Activated CD8-positive, alpha-beta memory T cell treated with anti-CD3 and anti-CD28 coated beads for 24 hours (primary cell): Measurements from ENCODE around the gene LBH.
A peak's percentile ranks its signal among the peaks of the same experiment; 100 is the strongest.

Experiments
- DNase-seq: peaks from one replicate; pipeline ENCODE4 v3.0.0-alpha.2; 2020

The LBH gene

DNA sequence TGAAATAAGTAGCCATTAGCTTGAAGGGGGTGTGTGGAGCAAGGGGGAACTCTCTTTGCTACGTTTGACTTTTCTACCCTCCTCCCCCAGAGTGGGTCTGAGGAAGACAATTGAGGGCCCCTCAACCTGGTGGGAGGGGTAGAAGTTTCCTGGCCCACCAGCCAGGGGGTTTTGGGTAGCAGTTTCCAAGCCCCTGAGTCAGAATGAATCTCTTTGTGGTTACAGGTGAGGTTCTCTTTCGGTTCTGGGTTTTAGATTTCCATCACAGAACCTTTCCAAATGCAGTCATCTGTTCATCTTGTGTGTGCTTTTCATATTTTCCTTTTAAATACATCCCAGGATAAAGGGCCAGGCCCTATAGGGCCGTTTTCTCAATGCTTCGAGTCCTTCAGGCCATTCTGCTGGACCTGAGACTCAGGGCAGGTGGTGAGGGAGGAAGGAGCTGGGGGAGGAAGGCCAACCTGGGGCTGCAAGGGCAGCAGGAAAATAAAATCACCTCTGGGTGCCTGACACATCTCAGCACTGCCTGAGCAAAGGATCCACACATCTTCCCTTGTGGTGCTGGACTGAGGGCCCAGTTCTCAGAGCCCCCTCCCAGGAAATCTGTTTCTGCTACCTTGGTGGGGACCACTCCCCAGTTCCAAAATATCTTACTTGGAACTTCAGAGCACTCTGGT, 4.7 kb downstream of the LBH start:
- peak; percentile 82 for DNase-seq

DNA sequence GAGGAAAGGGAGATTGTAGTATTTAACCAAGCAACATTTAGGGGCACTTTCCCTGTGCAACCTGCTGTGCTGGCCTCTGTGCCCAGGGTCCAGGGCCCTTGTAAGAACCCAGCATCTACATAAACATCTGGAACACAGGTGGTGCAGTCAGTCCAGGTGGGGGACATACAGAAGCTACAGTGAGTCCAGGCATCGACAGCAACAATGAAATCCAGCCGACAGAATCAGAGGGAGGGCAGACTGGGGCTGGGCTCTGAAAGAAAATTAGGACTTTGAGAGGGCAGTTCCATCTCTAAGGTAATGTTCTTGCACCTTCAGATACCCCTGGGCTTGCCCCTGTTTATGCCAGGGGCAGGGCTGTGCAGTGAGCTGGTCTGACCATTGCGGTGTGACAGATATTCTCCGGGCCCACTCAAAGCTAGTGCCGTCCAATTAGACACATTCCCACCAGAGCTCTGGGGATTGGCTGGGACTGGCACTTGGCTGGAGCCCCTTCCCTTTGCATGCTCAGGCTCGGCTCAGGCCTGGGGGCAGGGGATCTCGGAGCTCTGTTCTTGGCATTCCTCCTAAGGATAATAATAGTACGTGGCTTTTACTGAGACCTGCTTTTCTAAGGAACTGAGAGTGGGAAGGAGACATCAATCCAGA, 5.4 kb downstream of the LBH start:
- DNase-seq, result peak; percentile 61

DNA sequence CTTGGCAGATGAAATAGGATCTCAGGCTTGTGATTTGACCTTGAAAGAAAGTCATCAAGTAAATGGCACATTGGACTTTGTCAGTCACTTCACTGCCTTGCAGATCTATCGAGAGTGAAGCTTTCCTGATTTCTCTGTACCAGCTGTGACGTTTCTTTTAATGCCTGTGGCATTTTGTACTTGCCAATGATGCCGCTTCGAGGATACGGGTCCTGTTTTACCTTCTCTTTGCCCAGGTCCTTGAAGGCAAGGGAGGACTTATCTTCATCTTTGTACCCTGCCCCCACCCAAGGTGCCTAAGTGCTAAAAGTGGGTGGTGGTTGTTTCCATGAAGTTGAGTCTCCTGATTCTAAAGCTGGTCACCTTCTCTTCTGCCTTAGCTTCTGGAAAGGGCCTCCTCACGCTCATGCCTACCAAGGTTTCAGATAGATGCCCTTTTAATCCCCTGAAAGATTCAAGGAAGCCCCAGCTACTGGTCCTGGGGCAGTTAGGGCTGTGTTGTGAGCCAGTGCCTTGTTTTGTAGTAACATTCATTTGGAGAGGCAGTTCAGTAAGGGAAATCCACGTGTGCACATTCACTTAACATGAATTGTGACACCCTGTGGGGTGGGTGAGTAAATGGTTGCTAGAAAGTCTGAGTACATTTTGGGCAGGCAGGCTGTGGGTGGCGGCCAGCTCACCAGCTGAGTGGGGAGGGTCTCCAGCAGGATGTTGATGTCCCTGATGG, 6.1 kb downstream of the LBH start:
- peak; percentile 74 for DNase-seq

DNA sequence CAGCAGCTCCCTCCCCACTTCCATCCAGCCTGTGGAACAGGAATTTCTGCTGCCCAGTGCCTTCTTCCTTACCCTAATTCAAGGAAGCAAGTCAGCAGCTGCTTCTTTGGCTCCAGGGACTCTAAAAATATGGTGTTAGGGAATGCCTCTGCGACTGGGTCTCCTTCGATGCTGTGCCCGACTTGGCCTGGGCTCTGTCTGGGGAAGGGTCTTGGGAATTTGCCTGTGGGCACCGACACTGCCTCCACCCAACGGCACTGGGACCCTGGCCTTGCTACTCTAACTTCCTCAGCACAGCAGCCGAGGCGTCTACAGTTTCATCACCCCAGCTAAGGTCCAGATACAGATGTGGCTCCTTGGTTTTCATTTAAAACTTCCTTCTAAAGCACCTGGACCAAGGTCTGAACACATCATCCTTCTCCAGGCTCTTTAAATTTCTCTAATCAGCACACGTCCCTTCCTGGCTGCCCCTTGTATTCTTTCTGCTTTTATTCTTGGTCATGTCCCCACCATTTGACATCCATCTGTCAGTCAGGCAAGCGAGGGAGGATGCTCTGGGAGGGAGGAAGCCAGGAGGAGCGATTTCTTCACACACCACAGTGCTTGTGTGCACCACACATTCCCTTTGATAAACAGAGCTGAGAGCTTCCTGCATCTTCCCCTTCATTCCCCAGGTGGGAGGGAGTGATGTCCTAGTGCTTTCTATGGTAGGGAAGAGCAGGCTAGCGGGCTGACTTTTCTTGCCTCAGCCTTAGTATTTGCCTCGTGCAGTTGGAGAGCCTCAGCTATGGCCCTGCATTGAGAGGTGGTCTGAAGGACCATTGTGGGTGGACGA, 6.8 kb downstream of the LBH start:
- peak; percentile 64 for DNase-seq

DNA sequence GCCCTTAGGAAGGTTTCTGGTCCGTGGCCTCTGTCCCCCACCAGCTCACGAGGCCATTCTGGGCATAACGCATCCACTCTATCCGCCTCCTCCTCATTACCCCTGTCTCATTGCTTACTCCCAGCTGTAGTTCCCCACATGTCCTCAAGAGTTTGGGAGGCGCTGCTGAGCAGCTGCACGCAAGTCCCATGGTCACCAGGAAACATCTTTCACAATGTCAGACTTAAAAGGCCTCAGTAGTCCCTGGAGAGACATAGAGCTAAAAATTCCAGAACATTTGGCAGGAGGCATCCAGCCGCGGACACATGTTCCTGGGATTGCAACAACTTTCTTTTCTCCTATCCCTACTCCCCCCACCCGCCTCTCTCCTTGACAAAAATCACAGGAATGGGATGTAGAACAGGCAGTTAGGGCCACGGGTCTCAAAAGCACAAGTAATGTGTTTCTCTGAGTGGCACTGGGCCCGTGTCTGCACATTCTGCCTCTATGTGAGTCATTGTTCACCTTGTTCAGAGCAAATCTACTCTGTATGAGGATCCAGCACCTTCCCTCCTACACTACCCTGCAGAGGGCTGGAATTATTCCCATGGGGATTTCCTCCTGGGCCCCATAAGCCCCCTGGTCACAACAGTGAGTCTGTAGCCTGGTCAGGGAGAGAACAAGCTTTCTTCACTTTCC, 8.1 kb downstream of the LBH start:
- peak; percentile 87 for DNase-seq

DNA sequence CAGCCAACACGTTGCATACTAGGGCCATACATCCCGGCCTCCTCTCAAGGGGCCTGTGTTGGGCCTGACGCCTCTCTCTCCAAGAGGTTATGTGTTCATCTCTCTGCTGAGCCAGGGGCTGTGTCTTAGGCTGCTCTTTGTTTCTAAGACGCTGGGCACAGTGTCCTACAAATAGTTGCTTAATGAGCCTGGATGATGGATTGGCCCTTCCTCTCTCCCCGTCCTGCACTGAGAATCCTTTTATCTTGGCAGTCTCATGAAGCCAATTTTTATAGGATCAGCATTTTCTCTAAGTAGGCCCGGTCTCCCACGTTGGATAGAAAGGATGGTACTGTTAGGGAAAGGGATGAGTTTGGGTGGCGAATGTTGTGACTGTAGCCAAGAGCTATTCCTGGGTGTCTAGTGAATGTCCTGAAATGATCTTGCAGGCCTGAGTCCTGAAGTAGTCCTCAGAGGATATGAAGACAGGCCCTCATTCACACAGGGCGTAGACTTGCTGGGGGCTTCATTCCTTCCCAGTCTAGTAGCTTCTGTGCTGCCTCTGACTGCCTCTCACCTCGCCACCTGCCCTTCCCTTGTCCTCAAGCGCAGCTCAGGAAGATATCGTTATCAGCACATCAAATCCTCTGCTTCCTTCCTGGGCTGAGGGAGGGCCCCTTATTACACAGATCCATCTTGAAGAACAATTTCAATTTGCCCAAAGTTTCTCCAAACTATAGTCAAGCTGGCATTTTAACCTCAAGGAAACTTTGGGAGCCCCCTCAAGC, 8.8 kb downstream of the LBH start:
- DNase-seq, result peak; percentile 70

DNA sequence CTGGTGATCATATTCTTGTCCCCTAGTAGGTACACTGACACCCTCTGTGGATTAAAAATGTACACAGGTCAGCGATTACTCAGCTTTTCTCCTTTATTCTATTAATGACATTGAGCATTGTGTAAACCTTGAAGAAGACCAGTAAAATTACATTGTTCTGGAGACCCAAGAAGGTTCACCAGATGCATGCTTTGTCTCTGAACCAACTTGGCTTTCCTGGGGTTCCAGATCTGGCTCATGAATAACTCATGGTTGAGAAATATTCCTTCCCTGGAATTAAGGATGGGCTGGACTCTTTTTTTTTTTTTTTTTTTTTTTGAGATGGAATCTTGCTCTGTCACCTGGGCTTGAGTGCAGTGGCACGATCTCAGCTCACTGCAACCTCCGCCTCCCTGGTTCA, 11.9 kb downstream of the LBH start:
- no peak for DNase-seq

DNA sequence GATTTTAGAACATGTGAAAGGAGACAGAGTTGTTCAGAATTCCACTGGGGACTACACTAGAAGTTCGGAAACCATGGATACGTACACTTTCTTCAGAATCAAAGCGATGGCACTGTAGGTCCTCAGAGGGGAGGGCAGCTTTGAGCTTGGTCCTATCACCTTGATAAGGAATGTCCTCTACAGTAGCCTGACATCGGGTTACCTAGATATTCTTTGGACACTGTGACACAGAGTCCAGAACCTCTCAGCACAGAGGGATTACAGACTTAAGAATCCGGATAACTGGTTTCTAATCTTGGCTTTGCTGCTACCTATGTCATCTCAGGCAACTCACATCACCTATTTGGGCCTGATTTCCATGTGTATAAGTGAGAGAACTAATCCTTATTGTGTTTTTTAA, 14.0 kb downstream of the LBH start:
- DNase-seq, result no peak

DNA sequence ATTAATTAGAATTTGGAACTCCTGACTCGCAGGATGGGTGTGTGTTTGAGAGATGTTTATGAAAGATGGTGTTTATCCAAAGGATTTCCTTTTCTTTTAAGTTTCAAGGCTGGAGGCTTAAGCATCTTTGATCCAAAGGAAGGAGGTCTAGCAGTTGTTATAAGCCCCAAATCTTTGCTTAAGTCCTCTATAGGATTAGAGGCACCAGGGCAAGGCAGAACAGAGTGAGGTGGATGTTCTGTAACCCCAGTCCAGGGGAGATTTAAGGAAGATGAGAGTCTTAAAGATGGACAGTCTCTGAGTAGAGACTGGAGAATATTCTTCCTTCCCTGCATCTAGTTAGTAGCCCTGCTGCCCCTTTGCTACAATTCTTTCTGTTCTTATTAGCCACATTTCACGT, 17.5 kb downstream of the LBH start:
- DNase-seq, result no peak

DNA sequence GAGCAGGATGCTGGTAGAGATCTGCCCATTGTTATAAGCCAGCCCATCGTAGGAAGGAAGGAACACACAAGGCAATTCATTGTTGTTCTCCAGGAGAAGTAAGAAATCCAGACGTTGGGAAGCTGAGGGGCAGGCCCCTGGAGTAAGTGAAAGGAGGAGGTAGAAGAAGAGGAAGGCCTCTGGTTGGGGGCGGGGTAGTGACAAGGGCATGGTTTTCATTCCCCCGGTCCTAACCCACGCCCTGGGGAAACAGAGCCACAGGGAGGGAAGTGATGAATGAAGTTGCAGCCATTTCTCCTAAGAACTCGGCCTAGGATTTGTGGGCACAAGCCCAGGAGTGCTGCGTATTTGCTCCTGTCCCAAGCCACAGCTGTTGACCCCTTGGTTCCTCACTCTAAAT, 18.0 kb downstream of the LBH start:
- no peak for DNase-seq

DNA sequence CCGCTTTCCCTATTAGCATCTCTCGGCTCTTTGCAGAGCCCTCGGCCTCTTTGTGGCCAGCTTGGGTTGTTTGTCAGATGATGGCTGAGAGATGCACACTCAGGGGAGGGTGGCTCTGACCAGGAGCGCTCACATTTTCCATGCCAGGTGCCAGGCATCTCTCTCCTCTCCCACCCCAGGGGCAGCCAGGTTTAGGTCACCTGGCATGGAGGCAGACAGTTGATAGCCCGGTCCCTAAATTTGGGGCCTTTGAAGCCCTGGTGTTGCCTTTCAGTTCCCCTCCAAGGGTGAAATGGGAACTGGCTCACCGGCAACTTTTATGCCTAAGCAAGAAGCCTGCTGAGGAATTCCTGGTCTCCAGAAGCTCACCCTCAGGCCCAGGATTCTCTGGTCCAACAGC, 19.1 kb downstream of the LBH start:
- DNase-seq, result no peak

DNA sequence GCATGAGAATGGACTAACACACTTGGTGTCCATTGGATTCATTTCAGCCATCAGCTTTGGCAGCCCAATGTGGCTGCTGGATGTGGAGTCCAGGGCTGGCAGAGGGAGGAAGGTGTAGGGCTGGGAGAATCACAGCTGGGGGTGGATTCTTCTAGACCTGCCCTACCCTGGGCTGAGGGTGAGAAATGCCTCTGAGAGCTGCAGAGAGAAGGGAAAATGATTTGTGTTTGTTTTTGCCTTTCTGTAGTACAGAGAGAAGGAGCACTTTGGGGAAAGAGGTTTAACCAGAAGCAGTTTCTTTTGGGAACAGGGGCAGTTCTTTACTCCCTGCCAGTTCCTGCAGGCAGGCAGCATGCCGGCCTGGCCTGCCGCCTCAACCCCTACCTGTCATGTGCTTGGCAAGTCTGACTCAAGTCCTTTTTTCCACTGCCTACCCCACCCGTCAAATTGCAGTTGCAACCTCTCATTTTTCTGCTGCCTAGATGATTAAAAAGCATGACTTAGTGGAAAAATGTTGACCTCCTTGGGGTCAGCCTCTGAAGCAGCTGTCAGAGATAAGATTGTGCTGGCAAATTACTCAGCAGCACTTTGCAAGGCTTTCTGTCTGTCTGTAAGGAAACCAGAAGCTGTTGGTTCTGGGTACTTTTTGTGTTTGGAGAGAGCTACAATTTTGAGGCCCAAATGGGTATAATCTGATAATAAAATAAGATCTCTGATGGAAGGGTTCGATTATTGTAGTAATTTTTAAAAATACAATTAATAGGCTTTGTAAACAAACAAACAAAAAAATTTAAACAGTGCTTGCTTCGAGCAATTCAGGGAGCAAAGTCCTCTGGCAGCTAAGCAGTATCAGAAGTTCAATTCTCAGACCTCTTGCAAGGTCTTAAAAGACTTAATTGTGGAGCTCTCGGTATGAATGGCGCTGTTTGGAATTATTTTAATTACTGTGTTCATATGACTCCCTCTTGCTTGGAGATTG, 21.7 kb downstream of the LBH start:
- no peak for DNase-seq

DNA sequence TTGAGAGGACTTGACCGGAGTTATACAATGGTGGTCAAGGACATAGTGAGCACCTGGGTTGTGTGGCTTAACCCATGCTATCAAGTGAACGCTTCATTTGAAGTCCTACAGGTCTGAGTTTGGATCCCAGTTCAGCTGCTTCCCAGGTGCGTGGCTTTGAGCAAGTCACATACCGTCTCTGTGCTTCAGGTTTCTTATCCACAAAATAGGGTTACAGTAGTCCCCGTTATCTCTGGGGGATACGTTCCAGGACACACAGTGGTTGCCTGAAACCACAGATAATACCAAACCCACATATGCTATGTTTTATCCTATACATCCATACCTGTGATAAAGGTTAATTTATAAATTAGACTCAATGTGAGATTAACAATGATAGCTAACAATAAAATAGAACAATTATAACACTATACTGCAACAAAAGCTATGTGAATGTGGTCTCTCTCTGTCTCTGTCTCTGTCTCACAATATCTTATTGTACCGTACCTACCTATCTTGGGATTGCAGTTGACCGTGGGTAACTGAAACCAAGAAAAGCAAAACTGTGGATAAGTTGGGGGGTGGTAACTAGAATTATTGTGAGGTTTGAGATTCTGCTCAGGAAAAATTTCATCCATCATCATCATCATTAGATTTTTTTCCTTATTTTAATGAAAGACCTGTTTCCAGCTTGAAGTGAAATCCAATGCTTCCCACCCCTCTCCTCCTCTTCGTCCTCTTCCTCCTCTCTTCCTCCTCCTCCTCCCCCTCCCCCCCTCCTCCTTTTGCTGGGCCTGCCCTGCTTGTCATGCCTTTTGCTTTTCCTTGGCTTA, 22.7 kb downstream of the LBH start:
- DNase-seq, result no peak

DNA sequence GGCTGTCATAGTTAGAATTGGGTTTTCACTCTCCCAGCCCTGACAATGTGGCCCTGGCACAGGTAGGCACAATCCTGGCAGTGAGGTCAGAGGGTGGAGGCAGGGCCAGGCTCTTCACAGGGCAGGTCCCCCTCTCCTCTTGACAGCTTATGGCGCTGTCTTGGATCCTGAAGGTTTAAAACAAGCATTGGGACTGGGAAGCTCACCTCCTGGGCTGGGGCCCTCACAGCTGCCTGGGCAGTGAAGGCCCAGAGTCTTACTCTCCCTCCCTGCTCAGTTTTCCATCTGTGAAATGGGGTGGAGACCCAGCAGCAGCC, 23.3 kb downstream of the LBH start:
- DNase-seq, result no peak

DNA sequence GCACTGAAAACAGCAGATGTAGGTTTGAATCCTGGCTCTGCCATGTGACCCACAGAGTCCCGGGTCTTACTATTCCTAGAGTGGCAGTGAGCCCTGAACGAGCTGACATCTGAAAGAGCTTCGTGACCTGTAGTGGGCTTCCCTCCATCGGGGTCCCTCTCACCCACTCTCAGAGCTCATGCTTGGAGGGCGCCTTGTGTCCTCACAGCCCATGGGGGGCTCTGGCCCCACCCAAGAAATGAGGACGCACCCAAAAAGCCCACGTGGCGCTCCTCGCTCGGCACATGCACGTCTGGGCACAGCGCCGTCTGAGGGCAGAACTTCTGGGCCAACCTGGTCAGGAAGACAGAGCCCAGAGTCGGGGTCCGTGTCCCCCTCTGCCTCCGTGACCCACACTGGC, 23.7 kb downstream of the LBH start:
- DNase-seq, result peak; percentile 63

DNA sequence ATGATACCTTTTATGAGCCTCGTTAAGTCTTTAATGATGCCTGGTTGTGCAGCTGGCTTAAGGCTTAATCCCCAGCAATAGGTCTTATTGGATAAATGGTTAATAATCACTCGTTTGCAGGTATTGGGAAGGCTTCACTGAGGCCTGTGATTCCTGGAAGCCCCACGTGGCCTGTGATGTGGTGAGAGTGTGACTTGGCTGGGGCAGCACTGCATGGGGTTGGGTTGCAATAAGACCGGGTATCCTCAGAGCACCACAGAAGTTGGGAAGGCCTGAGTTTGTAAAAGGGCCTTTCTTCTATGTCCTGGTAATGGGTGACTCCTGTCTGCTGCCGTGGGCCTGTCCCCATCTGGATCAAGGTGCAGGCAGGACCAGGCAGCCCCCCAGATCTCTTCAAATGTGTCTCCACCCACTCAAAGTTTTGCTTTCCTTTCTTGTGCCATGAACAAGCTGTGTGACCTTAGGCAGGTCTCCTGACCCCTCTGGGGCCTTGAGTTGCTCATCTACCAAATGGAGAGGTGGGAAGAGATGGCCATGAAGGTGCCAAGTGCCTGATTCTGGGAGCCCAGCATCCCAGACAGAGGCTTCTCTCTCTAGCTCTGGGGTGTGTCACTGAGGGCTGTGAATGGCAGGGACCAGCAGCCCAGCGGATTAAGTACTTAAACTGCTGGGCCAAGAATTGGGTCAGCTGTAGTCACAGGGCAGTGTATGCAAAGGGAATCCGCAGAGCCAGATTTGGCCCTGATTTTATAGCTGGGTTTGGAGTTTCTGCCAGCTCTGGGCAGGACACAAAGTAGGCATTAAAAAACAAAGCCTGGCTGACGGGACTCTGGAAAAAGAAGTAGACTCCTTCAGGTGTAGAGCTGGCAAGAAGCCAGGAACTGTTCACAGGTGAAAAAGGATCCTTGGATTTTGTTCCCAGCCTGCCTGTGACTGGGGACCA, 24.4 kb downstream of the LBH start:
- peak; percentile 71 for DNase-seq

DNA sequence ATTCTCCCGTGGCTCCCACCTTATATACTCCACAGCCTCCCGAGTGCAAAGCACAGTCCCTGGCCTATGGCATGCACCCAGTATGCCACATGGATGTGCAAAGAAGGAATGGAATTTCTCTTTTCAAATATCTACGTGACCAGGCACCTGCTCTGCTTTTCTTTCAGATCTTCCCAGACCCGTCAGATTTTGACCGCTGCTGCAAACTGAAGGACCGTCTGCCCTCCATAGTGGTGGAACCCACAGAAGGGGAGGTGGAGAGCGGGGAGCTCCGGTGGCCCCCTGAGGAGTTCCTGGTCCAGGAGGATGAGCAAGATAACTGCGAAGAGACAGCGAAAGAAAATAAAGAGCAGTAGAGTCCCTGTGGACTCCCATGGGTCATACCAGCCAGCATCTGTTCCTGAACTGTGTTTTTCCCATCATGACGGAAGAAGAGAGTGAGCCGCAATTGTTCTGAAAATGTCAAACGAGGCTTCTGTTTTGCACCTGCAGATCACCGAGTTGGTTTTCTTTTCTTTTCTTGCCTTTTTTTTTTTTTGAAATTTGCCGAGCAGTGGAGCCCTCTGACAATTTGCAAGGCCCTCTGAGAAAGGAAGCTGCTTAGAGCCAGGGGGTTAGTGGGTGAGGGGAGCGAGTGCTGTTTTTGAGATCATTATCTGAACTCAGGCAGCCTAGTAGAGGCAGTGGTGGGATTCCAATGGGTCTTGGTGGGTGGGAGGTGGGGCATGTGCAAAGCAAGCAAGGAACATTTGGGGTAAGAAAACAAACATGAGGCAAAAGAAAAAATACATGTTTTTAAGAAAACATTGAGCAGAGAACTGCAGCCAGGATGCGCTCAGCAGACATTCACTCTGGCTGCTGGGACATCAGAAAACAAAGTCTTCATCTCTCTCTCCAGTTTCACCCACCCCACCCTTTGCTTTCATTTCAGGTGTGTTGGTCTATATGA, 26.2 kb downstream of the LBH start:
- DNase-seq, result no peak

DNA sequence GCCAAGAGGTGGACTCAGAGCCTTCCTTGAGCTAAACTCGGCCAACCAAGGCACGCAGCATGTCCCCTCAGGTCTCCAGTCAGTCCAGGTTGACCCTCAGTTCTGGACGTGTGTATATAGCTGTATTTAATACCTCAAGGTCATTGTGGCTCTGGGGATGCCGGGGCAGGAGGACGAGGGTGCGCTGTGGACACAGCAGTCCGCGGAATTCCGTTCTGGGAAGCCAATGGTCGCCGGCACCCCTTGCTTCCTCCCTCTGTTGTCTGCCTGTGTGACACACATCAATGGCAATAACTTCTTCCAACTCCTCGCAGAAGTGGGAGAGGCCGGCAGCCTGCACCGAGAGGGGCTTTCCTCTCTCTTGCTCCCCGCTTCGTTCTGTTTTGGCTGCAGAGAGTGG, 27.7 kb downstream of the LBH start:
- no peak for DNase-seq
